PC-3 (cell line): ENCODE results near the gene USP8. TPM values are rescaled to one million over a fixed set of nuclear protein-coding genes. Genes with fewer than 3 reads are reported as not detected.

Source experiments
- ATAC-seq: fragments of 200-7000 bp; cut with Tn5 transposase; 2 replicates; pipeline ENCODE4 v1.9.1; 2020; ENCODE audit warnings: mild to moderate bottlenecking, moderate library complexity
- BruUV-seq: library from RNA; stranded (reverse); fragments of 400-500 nt; replicated peaks from 2 replicates; lab custom pipeline; 2021; lab: Mats Ljungman, UMichigan
- CTCF ChIA-PET: fragments of 300-600 bp; sonication (Branson Sonifier 250); formaldehyde crosslinking; loops from one replicate; lab custom pipeline; 2022; ENCODE audit warnings: antibody characterized with exemption; lab: Charles Lee
- POLR2A ChIA-PET: fragments of 300-600 bp; sonication (Branson Sonifier 250); formaldehyde crosslinking; loops from one replicate; lab custom pipeline; 2022; ENCODE audit warnings: antibody characterized with exemption; ENCODE audit not compliant: unreplicated experiment; lab: Charles Lee
- DNase-seq: peaks from one replicate; pipeline ENCODE4 v3.0.0-alpha.2; 2015
- H2AFZ ChIP-seq: fragments of 300-600 bp; sonication (generic); 2 replicates; pipeline ENCODE4 v1.6.0; 2016; ENCODE audit warnings: antibody characterized with exemption, low read length
- H3F3A ChIP-seq: fragments of 300-600 bp; sonication (generic); one replicate; pipeline ENCODE4 v1.6.0; 2017; ENCODE audit warnings: antibody characterized with exemption, low read length, control low read depth, mild to moderate bottlenecking; ENCODE audit not compliant: unreplicated experiment
- H3K27ac ChIP-seq: fragments of 300-600 bp; sonication (generic); 2 replicates; pipeline ENCODE4 v1.5.1; 2016; ENCODE audit warnings: mild to moderate bottlenecking, low read length
- H3K27me3 ChIP-seq: fragments of 300-600 bp; sonication (generic); 2 replicates; pipeline ENCODE4 v1.6.1; 2016; ENCODE audit warnings: low read length, mixed read lengths
- H3K36me3 ChIP-seq: fragments of 300-600 bp; sonication (generic); 2 replicates; pipeline ENCODE4 v1.6.1; 2016; ENCODE audit warnings: low read depth, mixed run types, low read length, mixed read lengths
- H3K4me1 ChIP-seq: fragments of 300-600 bp; sonication (generic); 2 replicates; pipeline ENCODE4 v1.5.1; 2016; ENCODE audit warnings: low read length; ENCODE audit not compliant: insufficient read depth
- H3K4me2 ChIP-seq: fragments of 300-600 bp; sonication (generic); 2 replicates; pipeline ENCODE4 v1.6.0; 2016; ENCODE audit warnings: low read length
- H3K4me3 ChIP-seq: fragments of 300-600 bp; sonication (generic); 2 replicates; pipeline ENCODE4 v1.5.1; 2016; ENCODE audit warnings: mild to moderate bottlenecking, low read length, mixed read lengths
- H3K79me2 ChIP-seq: fragments of 300-600 bp; sonication (generic); 2 replicates; pipeline ENCODE4 v1.6.1; 2017; ENCODE audit warnings: low read length, mixed read lengths
- H3K9ac ChIP-seq: fragments of 300-600 bp; sonication (generic); 2 replicates; pipeline ENCODE4 v1.6.0; 2016; ENCODE audit warnings: mild to moderate bottlenecking, low read length
- H3K9me2 ChIP-seq: fragments of 300-600 bp; sonication (generic); replicated peaks from 2 replicates; pipeline ENCODE4 v1.6.1; 2016; ENCODE audit warnings: mixed run types, low read length, mixed read lengths
- H3K9me3 ChIP-seq: fragments of 300-600 bp; sonication (generic); 2 replicates; pipeline ENCODE4 v1.6.1; 2016; ENCODE audit warnings: low read length, mixed read lengths
- H4K20me1 ChIP-seq: fragments of 300-600 bp; sonication (generic); 2 replicates; pipeline ENCODE4 v1.6.1; 2016; ENCODE audit warnings: low read length, mixed read lengths
- CTCF ChIP-seq: fragments of 300-600 bp; sonication (generic); conservative IDR thresholded peaks from 2 replicates; pipeline ENCODE4 v1.5.1; 2017; ENCODE audit warnings: antibody characterized with exemption, low read depth, mild to moderate bottlenecking, low read length
- EZH2 ChIP-seq: fragments of 300-600 bp; sonication (generic); IDR thresholded peaks from one replicate; pipeline ENCODE4 v1.6.1; 2017; ENCODE audit warnings: antibody characterized with exemption, mild to moderate bottlenecking, low read length; ENCODE audit not compliant: unreplicated experiment
- EZH2phosphoT487 ChIP-seq: fragments of 300-600 bp; sonication (generic); IDR thresholded peaks from 2 replicates; pipeline ENCODE4 v1.6.1; 2018; ENCODE audit warnings: mild to moderate bottlenecking, antibody characterized with exemption, low read length, borderline replicate concordance
- intact Hi-C: fragments of 100-400 bp; cut with micrococcal nuclease; formaldehyde crosslinking; loops from 2 replicates; pipeline ENCODE4 v1.9.0; 2023
- total RNA-seq: library from RNA; depleted of rRNA; stranded (reverse); fragments of >200 nt; gene quantifications from 2 replicates; pipeline ENCODE4 v1.2.3, GENCODE V29; 2014

Gene USP8
- total RNA-seq, 1 experiment from 2014 or later = 24.6 TPM

DNA sequence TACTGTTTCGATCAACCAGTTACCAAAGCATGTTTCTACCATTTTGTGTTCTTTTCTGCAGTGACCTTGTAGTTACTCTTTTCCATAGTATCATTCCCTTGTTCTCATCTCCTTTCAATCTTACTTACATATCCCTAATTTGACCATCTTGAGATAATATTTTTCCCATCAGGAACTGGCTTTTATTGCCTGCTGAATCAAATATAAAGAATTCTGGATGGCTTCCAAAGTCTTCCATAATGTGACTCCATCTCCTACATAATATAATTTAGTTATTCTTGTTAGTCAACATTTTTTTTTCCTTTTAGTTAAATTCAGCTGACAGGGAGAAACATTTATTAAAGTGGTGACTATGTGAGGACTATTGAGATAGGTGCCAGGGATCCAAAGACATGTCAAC lies 7.0 kb downstream of the USP8 start:
- POLR2A ChIA-PET = no interaction called here
- no peak for TF ChIP-seq EZH2phosphoT487
- no peak for TF ChIP-seq CTCF
- no peak for TF ChIP-seq EZH2
- intact Hi-C loops = no loop called here
- H3K4me2 ChIP-seq = no peak overlapping the region
- H3K4me1 ChIP-seq = 0 out of 2 replicates have a peak, but pooled peaks cover 4% of the 10 kb centered on the region
- H3K79me2 ChIP-seq = peaks cover 95% of the 10 kb centered on the region
- ATAC-seq = no peak
- no peaks in the 10 kb centered on the region for H3K9me3 ChIP-seq
- H3K36me3 ChIP-seq = peaks cover 4% of the 10 kb centered on the region; the same call in 1 of the 2 replicates
- no peak overlapping the region for H3K27ac ChIP-seq
- H3K27me3 ChIP-seq = no peaks in the 10 kb centered on the region
- H3F3A ChIP-seq = no peaks in the 10 kb centered on the region
- CTCF ChIA-PET = no interaction called here
- no peak overlapping the region for H2AFZ ChIP-seq
- 0 out of 2 replicates have a peak, but pooled peaks cover 4% of the 10 kb centered on the region for H4K20me1 ChIP-seq
- no peaks in the 10 kb centered on the region for H3K9me2 ChIP-seq
- no peak overlapping the region for H3K9ac ChIP-seq
- peak; percentile 39 for DNase-seq
- no peak overlapping the region for H3K4me3 ChIP-seq
- BruUV-seq = no TSS peak

DNA sequence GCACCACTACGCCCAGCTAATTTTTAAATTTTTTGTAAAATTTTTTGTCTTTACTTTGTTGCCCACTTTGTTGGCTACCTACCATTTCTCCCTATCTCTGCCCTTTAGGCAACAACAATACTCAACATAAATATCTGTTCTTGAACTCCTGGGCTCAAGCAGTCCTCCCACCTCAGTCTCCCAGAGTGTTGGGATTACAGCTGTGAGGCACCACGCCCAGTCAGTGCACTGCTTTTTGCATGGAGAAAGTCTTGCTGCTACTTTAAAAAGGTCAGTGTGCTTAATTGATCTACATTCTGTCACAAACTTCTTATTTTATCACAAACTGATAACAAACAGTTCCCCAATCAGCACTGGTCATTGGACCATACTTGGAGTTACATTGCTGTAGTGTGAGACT lies 8.0 kb downstream of the USP8 start:
- Histone ChIP-seq H3K27ac (no peak overlapping the region), H3K9me2 (no peaks in the 10 kb centered on the region), H3K4me1 (no peaks in the 10 kb centered on the region), H4K20me1 (0 out of 2 replicates have a peak, but pooled peaks cover 4% of the 10 kb centered on the region), H2AFZ (no peak overlapping the region), H3F3A (no peaks in the 10 kb centered on the region), H3K79me2 (peaks cover 95% of the 10 kb centered on the region), H3K27me3 (no peaks in the 10 kb centered on the region), H3K36me3 (peaks cover 4% of the 10 kb centered on the region; the same call in 1 of the 2 replicates), H3K4me3 (no peak overlapping the region), H3K4me2 (no peak overlapping the region), H3K9me3 (no peaks in the 10 kb centered on the region), H3K9ac (no peak overlapping the region)
- ChIA-PET CTCF (no interaction called here), POLR2A (no interaction called here)
- ATAC-seq (no peak), DNase-seq (no peak)
- no peak for TF ChIP-seq EZH2
- no TSS peak for BruUV-seq
- intact Hi-C loops = no loop called here

- ATAC-seq (no peak), DNase-seq (no peak)
- H3K4me1 ChIP-seq = no peaks in the 10 kb centered on the region
- ChIA-PET POLR2A (no interaction called here), CTCF (no interaction called here)
- H3K4me3 ChIP-seq = no peak overlapping the region
- intact Hi-C loops = no loop called here
- H3K9me2 ChIP-seq = no peaks in the 10 kb centered on the region
- TF ChIP-seq EZH2 (no peak), CTCF (no peak), EZH2phosphoT487 (no peak)
- H3K27ac ChIP-seq = no peak overlapping the region
- H2AFZ ChIP-seq = no peak overlapping the region
- H3K36me3 ChIP-seq = peaks cover 4% of the 10 kb centered on the region
- H4K20me1 ChIP-seq = no peaks in the 10 kb centered on the region
- H3K9me3 ChIP-seq = no peaks in the 10 kb centered on the region
- peaks cover 71% of the 10 kb centered on the region for H3K79me2 ChIP-seq
- H3K27me3 ChIP-seq = no peaks in the 10 kb centered on the region
- no peaks in the 10 kb centered on the region for H3F3A ChIP-seq
- no TSS peak for BruUV-seq
- H3K9ac ChIP-seq = no peak overlapping the region
- H3K4me2 ChIP-seq = no peak overlapping the region
These were observed 11.6 kb downstream of the USP8 start for GRCh38 chr15:50435772-50436171.
